ENCODE results near the gene CA10. TPM values are rescaled to one million over a fixed set of nuclear protein-coding genes. Genes with fewer than 3 reads are reported as not detected.

CA10 gene
- total and polyA plus RNA-seq, 9 of the 15 experiments (the other 6 are each of a cell fraction or from before 2014, with no cell fraction given): not detected

DNA sequence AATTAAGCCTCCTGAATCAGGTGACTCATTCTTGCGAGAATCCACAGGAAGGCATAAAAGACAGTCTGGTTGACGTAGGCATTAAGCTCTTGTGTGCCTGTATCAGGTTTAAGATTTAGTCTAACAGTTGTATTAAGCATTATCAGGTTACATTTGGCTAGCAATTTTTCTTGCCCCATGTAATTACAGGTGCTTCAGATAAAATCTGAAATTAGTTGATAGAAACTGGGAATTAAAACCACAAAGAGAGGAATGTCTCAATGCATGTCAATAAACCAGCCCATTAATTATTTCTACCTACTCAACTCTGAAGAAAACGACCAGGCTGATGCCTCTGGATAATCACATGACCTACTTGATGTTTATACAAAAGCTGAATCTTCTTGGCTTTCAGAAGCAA is 217.2 kb downstream of the CA10 start:
- DNase-seq (ENCODE audit: extremely low read depth in 1 of 4, low spot score in 3 of 4): no peak
- Histone ChIP-seq H3K9ac (ENCODE audit: insufficient read depth in 1 of 2, low read depth in 2 of 2, low read length in 2 of 2) (no peak overlapping the region), H3K4me3 (no peak overlapping the region), H3K27ac (ENCODE audit: extremely low read depth, low read depth, low read length) (no peak overlapping the region), H3K4me2 (ENCODE audit: insufficient read depth, low read length) (no peak overlapping the region), H3K9me3 (replicated peaks; ENCODE audit: control insufficient read depth, insufficient read depth, low read depth, low read length) (no peaks in the 10 kb centered on the region; the same call in 1 of the 2 replicates), H3K36me3 (ENCODE audit: control insufficient read depth, insufficient read depth, low read length) (no peaks in the 10 kb centered on the region), H3K4me1 (replicated peaks in 1 of 2; ENCODE audit: control insufficient read depth in 2 of 2, insufficient read depth in 2 of 2, low read length in 2 of 2) (no peaks in the 10 kb centered on the region), H3K79me2 (ENCODE audit: control insufficient read depth, insufficient read depth, low read length) (no peaks in the 10 kb centered on the region), H3K9me1 (ENCODE audit: control insufficient read depth, insufficient read depth, low read length) (no peaks in the 10 kb centered on the region), H4K20me1 (replicated peaks; ENCODE audit: control insufficient read depth, insufficient read depth, low read length) (no peaks in the 10 kb centered on the region), H2AFZ (ENCODE audit: low read depth, low read length) (no peak overlapping the region), H3K27me3 (ENCODE audit: control insufficient read depth in 2 of 2, insufficient read depth in 2 of 2, low read length in 2 of 2) (no peaks in the 10 kb centered on the region)
- no peak for ATAC-seq
- intact Hi-C loops (cut with micrococcal nuclease): no loop called here
- WGBS (ENCODE audit: insufficient coverage, low coverage, missing lambda C conversion rate): 0% methylated on average over 3 of the region's 3 CpGs
- no peak for FAIRE-seq
- CTCF ChIA-PET (ENCODE audit: low intra/inter-chr PET ratio): no interaction called here
- in situ Hi-C loops (cut with MboI): no loop called here
- BruUV-seq (replicated peaks): no TSS peak
- POLR2A ChIA-PET: no interaction called here
- no peak for TF ChIP-seq ZNF830 (CRISPR knock-in tag; IDR thresholded peaks at IDR 0.05)
- TF ChIP-seq ZNF165 (CRISPR knock-in tag; IDR thresholded peaks at IDR 0.05; ENCODE audit: borderline replicate concordance): no peak
- TF ChIP-seq ZNF584 (CRISPR knock-in tag; IDR thresholded peaks at IDR 0.05; ENCODE audit: low read depth): no peak
- no peak for TF ChIP-seq RBM15 (IDR thresholded peaks at IDR 0.05; ENCODE audit: insufficient read depth, low read length)
- no peak for TF ChIP-seq ZNF695 (CRISPR knock-in tag; IDR thresholded peaks at IDR 0.05)
- TF ChIP-seq MEF2A (IDR thresholded peaks at IDR 0.05; ENCODE audit: control insufficient read depth, low read depth, low read length): no peak
- no peak for TF ChIP-seq NFRKB (IDR thresholded peaks at IDR 0.05; ENCODE audit: low read depth)
- no peak for TF ChIP-seq CHCHD3 (CRISPR knock-in tag; IDR thresholded peaks at IDR 0.05)
- TF ChIP-seq ZBED1 (IDR thresholded peaks at IDR 0.05): no peak
- TF ChIP-seq BCOR (IDR thresholded peaks at IDR 0.05): no peak
- no peak for TF ChIP-seq ESRRB (CRISPR knock-in tag; IDR thresholded peaks at IDR 0.05; ENCODE audit: borderline replicate concordance)
- TF ChIP-seq CBX1 (IDR thresholded peaks at IDR 0.05; ENCODE audit: low read depth): no peak
- TF ChIP-seq, protein P1, sequence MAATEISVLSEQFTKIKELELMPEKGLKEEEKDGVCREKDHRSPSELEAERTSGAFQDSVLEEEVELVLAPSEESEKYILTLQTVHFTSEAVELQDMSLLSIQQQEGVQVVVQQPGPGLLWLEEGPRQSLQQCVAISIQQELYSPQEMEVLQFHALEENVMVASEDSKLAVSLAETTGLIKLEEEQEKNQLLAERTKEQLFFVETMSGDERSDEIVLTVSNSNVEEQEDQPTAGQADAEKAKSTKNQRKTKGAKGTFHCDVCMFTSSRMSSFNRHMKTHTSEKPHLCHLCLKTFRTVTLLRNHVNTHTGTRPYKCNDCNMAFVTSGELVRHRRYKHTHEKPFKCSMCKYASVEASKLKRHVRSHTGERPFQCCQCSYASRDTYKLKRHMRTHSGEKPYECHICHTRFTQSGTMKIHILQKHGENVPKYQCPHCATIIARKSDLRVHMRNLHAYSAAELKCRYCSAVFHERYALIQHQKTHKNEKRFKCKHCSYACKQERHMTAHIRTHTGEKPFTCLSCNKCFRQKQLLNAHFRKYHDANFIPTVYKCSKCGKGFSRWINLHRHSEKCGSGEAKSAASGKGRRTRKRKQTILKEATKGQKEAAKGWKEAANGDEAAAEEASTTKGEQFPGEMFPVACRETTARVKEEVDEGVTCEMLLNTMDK (IDR thresholded peaks at IDR 0.05; ENCODE audit: borderline replicate concordance, insufficient read depth, low read depth, low read length, poor library complexity, severe bottlenecking): no peak
- TF ChIP-seq ETV6 (IDR thresholded peaks at IDR 0.05; ENCODE audit: borderline replicate concordance in 1 of 2, low read depth in 2 of 2, low read length in 1 of 2): no peak
- no peak for TF ChIP-seq ETV6 (CRISPR knock-in tag; IDR thresholded peaks at IDR 0.05; ENCODE audit: borderline replicate concordance)
- no peak for TF ChIP-seq TAF1 (IDR thresholded peaks at IDR 0.05; ENCODE audit: control insufficient read depth, extremely low read depth, insufficient read depth, low read length, severe bottlenecking)

All from K562 (cell line).